Neural cell (in vitro differentiated cells): Measurements from ENCODE around the gene PDE9A. TPM values are rescaled to one million over a fixed set of nuclear protein-coding genes. Genes with fewer than 3 reads are reported as not detected.

Experiments used
- H2AFZ ChIP-seq: fragments of 200-600, 300-800 bp; sonication (generic), shearing (Covaris generic); 2 replicates; pipeline ENCODE4 v1.6.0; 2014; ENCODE audit warnings: low read depth, mild to moderate bottlenecking, antibody characterized with exemption, low read length, moderate library complexity
- H3F3A ChIP-seq: fragments of 200-600 bp; shearing (Covaris generic); 2 replicates; pipeline ENCODE4 v1.6.1; 2016; ENCODE audit warnings: mild to moderate bottlenecking, moderate library complexity, mixed read lengths, antibody characterized with exemption, low read length; ENCODE audit not compliant: insufficient read depth, poor library complexity, severe bottlenecking
- H3K27ac ChIP-seq: fragments of 200-600, 300-800 bp; sonication (generic), shearing (Covaris generic); 2 replicates; pipeline ENCODE4 v1.5.1; 2014; ENCODE audit warnings: mild to moderate bottlenecking, low read length, moderate library complexity
- H3K27me3 ChIP-seq: fragments of 300-800, 200-600 bp; sonication (generic), shearing (Covaris generic); 2 replicates; pipeline ENCODE4 v1.6.0; 2014; ENCODE audit warnings: mild to moderate bottlenecking, low read depth, low read length, moderate library complexity; ENCODE audit not compliant: insufficient read depth
- H3K36me3 ChIP-seq: fragments of 300-800, 200-600 bp; sonication (generic), shearing (Covaris generic); 2 replicates; pipeline ENCODE4 v1.5.1; 2014; ENCODE audit warnings: mild to moderate bottlenecking, antibody characterized with exemption, low read length, moderate library complexity; ENCODE audit not compliant: insufficient read depth
- H3K4me2 ChIP-seq: fragments of 300-800, 200-600 bp; sonication (generic), shearing (Covaris generic); 2 replicates; pipeline ENCODE4 v1.6.0; 2014; ENCODE audit warnings: mild to moderate bottlenecking, low read length
- H3K4me3 ChIP-seq: fragments of 300-800, 200-600 bp; sonication (generic), shearing (Covaris generic); 2 replicates; pipeline ENCODE4 v1.5.1; 2014; ENCODE audit warnings: mild to moderate bottlenecking, low read length, moderate library complexity
- H3K79me2 ChIP-seq: fragments of 200-600 bp; shearing (Covaris generic); replicated peaks from 2 replicates; pipeline ENCODE4 v1.6.0; 2014; ENCODE audit warnings: mild to moderate bottlenecking, low read length, moderate library complexity; ENCODE audit not compliant: insufficient read depth
- H3K9ac ChIP-seq: fragments of 300-800, 200-600 bp; sonication (generic), shearing (Covaris generic); 2 replicates; pipeline ENCODE4 v1.6.1; 2016; ENCODE audit warnings: mild to moderate bottlenecking, low read length, mixed read lengths
- H3K9me2 ChIP-seq: fragments of 200-600 bp; shearing (Covaris generic); 2 replicates; pipeline ENCODE4 v1.6.1; 2016; ENCODE audit warnings: mild to moderate bottlenecking, low read length, mixed read lengths; ENCODE audit not compliant: insufficient read depth
- H3K9me3 ChIP-seq: fragments of 200-600, 300-800 bp; sonication (generic), shearing (Covaris generic); 2 replicates; pipeline ENCODE4 v1.6.1; 2016; ENCODE audit warnings: mild to moderate bottlenecking, mixed run types, low read length, moderate library complexity, mixed read lengths
- H4K20me1 ChIP-seq: fragments of 200-600 bp; shearing (Covaris generic); 2 replicates; pipeline ENCODE4 v1.6.1; 2016; ENCODE audit warnings: mild to moderate bottlenecking, mixed run types; ENCODE audit not compliant: insufficient read depth
- CTCF ChIP-seq: fragments of 450-650 bp; IDR thresholded peaks from 2 replicates; pipeline ENCODE4 v1.5.1; 2014; ENCODE audit warnings: antibody characterized with exemption, mild to moderate bottlenecking, moderate library complexity; ENCODE audit not compliant: poor library complexity, severe bottlenecking
- EP300 ChIP-seq: fragments of 450-650 bp; conservative IDR thresholded peaks from 2 replicates; pipeline ENCODE4 v1.6.1; 2014; ENCODE audit warnings: antibody characterized with exemption, mild to moderate bottlenecking, moderate library complexity; ENCODE audit not compliant: poor library complexity, severe bottlenecking
- EZH2 ChIP-seq: fragments of 200-600, 300-800 bp; shearing (Covaris generic), sonication (generic); IDR thresholded peaks from 2 replicates; pipeline ENCODE4 v1.6.1; 2014; ENCODE audit warnings: antibody characterized with exemption, low read length, borderline replicate concordance, mild to moderate bottlenecking; ENCODE audit not compliant: insufficient read depth, poor library complexity, severe bottlenecking
- MXI1 ChIP-seq: fragments of 450-650 bp; conservative IDR thresholded peaks from 2 replicates; pipeline ENCODE4 v1.6.1; 2014; ENCODE audit warnings: antibody characterized with exemption, mild to moderate bottlenecking; ENCODE audit not compliant: poor library complexity, severe bottlenecking
- POLR2AphosphoS5 ChIP-seq: IDR thresholded peaks from 2 replicates; pipeline ENCODE4 v1.6.1; 2012
- RAD21 ChIP-seq: fragments of 450-650 bp; conservative IDR thresholded peaks from 2 replicates; pipeline ENCODE4 v1.6.1; 2014; ENCODE audit warnings: antibody characterized with exemption, mild to moderate bottlenecking, moderate library complexity
- REST ChIP-seq: IDR thresholded peaks from 2 replicates; pipeline ENCODE4 v1.6.1; 2012; ENCODE audit warnings: borderline replicate concordance
- SMC3 ChIP-seq: fragments of 450-650 bp; conservative IDR thresholded peaks from 2 replicates; pipeline ENCODE4 v1.6.1; 2014; ENCODE audit warnings: antibody characterized with exemption, mild to moderate bottlenecking, moderate library complexity; ENCODE audit not compliant: poor library complexity
- TAF1 ChIP-seq: IDR thresholded peaks from 2 replicates; pipeline ENCODE4 v1.6.1; 2012; ENCODE audit warnings: low read depth
- polyA plus RNA-seq: library from polyadenylated mRNA; depleted of rRNA; stranded (reverse); fragments of >200 nt; gene quantifications from 2 replicates; pipeline ENCODE4 v1.2.3, GENCODE V29; 2014

Gene PDE9A
- polyA plus RNA-seq, 1 donor from 2014 or later, result 32.2 TPM

DNA sequence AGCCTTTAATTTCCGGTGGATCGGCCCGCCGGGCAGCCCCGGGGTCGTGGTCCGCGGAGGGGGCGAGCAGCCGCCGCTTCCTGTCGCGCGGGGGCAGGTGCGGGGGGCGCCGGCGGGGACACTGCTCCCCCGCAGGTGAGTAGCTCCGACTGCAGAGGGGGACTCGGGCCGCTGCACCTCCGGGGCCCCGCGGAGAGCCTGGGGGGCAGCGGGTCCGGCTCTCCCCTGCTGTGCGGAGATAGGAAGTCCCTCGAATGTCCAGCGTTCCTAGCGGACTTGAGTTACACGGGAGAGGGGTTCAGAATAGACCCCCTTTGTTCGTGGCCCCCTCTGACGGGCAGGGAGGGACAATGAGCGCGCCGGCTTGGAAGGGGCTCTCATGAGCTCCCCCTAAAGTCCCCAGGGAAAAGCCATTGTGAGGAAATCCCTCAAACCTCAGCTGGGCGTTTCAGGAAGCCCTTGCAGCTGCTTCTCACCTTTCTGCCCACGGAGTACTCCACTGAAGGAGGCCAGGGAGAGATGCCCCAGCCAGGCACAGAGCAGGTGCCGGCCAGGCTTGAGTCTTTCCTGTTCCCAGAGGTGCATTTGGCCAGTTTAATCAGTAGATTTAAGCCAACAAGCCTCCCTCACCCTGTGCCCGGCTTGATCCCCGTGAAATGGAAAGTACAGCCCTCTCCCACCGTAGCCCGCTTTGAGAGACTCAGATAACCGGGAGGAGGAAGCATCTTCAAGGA, 925 bp downstream of the PDE9A start:
- Histone ChIP-seq H3K27me3 (no peaks in the 10 kb centered on the region), H3F3A (no peaks in the 10 kb centered on the region), H3K79me2 (peaks cover 39% of the 10 kb centered on the region), H3K9ac (peak overlapping the region; percentile 89), H3K4me3 (peak overlapping the region; percentile 94), H3K9me2 (no peaks in the 10 kb centered on the region), H3K9me3 (no peaks in the 10 kb centered on the region), H4K20me1 (peaks cover 3% of the 10 kb centered on the region), H3K27ac (peak overlapping the region; percentile 79), H2AFZ (peak overlapping the region; percentile 40), H3K36me3 (no peaks in the 10 kb centered on the region), H3K4me2 (peak overlapping the region; percentile 95)
- TF ChIP-seq REST (no peak), SMC3 (no peak), TAF1 (no peak), CTCF (peak; percentile 42), RAD21 (peak; percentile 52), EP300 (peak; percentile 9), POLR2AphosphoS5 (no peak), MXI1 (no peak), EZH2 (no peak)

DNA sequence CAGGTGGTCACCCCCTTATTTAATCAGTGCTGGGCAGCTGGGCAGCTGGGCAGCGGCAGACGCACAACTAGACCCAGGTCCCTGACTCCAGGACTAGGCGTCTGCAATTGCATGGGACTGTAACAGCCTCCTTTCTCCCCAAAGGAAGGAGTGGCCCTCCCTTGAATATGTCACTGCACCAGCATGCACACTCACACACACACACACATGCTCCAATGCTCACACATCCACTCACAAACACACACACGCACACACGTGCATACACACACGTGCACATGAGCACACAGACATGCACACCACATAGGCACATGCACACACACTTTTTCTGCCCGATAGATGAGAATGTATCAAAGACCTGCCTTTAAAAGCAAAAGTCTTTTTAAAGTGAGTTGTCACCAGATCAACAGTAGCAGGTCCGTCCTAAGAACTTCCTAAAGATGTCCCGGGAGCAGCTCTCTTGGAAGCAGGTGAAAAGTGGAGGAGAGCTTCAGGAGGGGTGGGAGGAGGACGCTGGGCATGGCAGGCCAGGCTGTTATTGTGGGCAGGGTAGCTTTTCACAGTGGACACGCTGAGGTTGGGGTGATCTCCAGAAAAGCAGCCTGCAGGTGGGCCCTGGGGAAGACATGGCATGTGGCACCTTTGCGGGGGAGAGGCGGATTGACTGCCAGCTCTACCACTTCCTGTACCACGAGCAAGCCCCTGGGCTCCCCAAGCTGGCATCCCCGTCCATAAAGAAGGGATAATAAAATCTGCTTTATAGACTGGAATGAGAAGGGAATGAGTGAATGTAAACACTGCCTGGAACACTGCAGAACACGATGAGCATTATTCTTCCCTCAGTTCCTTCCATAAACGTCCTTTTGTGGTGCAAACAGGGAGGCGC, 1.7 kb downstream of the PDE9A start:
- no peaks in the 10 kb centered on the region for H3K9me3 ChIP-seq
- TF ChIP-seq EP300, result no peak
- no peak for TF ChIP-seq REST
- TF ChIP-seq TAF1, result no peak
- no peak for TF ChIP-seq RAD21
- TF ChIP-seq EZH2, result no peak
- no peak for TF ChIP-seq CTCF
- no peak for TF ChIP-seq MXI1
- no peak for TF ChIP-seq SMC3
- TF ChIP-seq POLR2AphosphoS5, result no peak
- peaks cover 3% of the 10 kb centered on the region for H4K20me1 ChIP-seq
- peaks cover 39% of the 10 kb centered on the region for H3K79me2 ChIP-seq
- H3K36me3 ChIP-seq, result no peaks in the 10 kb centered on the region
- H3K9me2 ChIP-seq, result no peaks in the 10 kb centered on the region
- peak overlapping the region; percentile 79 for H3K27ac ChIP-seq
- H3K9ac ChIP-seq, result peak overlapping the region; percentile 89
- no peaks in the 10 kb centered on the region for H3F3A ChIP-seq
- no peak overlapping the region for H2AFZ ChIP-seq
- peak overlapping the region; percentile 95 for H3K4me2 ChIP-seq
- H3K4me3 ChIP-seq, result peak overlapping the region; percentile 94
- H3K27me3 ChIP-seq, result no peaks in the 10 kb centered on the region
